Retinal pigment epithelial cell (primary cell): ENCODE measurements around the gene SERPINF2.

Experiments
- DNase-seq: peaks from one replicate; pipeline ENCODE4 v3.0.0-alpha.2; 2010; ENCODE audit warnings: low read depth
- H3K4me3 ChIP-seq: 2 replicates; pipeline ENCODE4 v1.5.1; 2011; ENCODE audit warnings: mild to moderate bottlenecking, low read length, control low read depth, moderate library complexity
- CTCF ChIP-seq: conservative IDR thresholded peaks from 2 replicates; pipeline ENCODE4 v1.5.1; 2011; ENCODE audit warnings: low read depth, low read length, control low read depth, inconsistent platforms

The SERPINF2 gene

GRCh38 chr17:1726626-1727257 is 15.9 kb upstream of the SERPINF2 start:
- DNase-seq, result no peak
- no peak overlapping the region for H3K4me3 ChIP-seq
- TF ChIP-seq CTCF, result no peak

- no peak for DNase-seq
- H3K4me3 ChIP-seq, result no peak overlapping the region
- TF ChIP-seq CTCF, result no peak
Measured at GRCh38 chr17:1727258-1727789, 15.3 kb upstream of the SERPINF2 start.

GRCh38 chr17:1727876-1728630 is 14.6 kb upstream of the SERPINF2 start:
- TF ChIP-seq CTCF, result no peak
- H3K4me3 ChIP-seq, result no peak overlapping the region
- DNase-seq, result no peak

- H3K4me3 ChIP-seq, result no peak overlapping the region
- no peak for TF ChIP-seq CTCF
- no peak for DNase-seq
Measured at GRCh38 chr17:1729966-1730325, 12.7 kb upstream of the SERPINF2 start.

- TF ChIP-seq CTCF, result no peak
- DNase-seq, result peak; percentile 73
- no peak overlapping the region for H3K4me3 ChIP-seq
Measured at GRCh38 chr17:1730326-1731193, 12.1 kb upstream of the SERPINF2 start.

- no peak for TF ChIP-seq CTCF
- no peak overlapping the region for H3K4me3 ChIP-seq
- DNase-seq, result no peak
Measured at GRCh38 chr17:1731194-1731506, 11.5 kb upstream of the SERPINF2 start.
